ENCODE results near the gene PCSK6.
"Not testable (repeated sequence)": the region's sequence is repeated elsewhere in the genome, so short reads cannot be mapped to it uniquely, and the experiment has no call there.

The PCSK6 gene

DNA sequence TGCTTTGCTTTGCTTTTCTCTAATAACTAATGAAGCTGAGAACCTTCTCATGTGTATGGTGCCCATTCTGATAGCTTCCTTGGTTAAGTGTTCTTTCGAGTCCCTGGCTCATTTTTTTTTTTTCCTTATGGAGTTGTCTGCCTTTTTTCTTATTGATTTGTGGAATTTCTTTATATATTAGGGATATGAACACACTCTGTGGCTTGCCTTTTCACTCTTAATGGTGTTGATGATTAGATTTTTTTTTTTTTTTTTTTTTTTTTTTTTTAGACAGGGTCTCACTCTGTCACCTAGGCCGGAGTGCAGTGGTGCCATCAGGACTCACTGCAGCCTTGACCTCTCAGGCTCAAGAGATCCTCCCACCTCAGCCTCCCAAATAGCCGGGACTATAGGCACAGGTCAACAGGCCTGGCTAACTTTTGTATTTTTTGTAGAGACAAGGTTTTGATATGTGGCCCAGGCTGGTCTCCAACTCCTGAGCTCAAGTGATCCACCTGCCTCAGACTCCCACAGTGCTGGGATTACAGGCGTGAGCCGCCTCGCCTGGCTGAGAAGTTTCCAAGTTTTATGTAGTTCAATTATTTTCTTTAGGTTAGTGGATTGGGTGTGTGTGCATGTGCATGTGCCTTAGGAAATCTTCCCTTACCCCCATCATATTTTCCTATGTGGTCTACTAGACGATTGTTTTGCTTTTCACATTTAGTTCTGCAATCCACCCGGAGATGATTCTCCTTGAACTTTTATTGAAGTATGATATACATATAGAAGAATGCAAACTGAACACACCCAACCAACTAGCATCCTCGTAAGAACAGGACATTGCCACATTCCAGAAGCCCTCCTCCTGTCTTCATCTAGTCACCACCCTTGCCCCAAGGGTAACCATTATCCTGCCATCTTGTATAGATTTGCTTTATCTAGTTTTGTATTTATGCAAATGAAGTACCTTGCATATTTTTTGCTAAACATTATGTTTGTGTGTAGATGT, 192.8 kb downstream of the PCSK6 start:
- no peak for DNase-seq

- DNase-seq: no peak
These were observed 193.8 kb downstream of the PCSK6 start for GRCh38 chr15:101295607-101296161.

- DNase-seq: peak; percentile 97
These were observed 194.5 kb downstream of the PCSK6 start, which contains the start of gene SNRPA1 for GRCh38 chr15:101294731-101295606. TSS of gene SNRPA1 (minus strand) at chr15:101295248. CDS start at chr15:101295178, 70 bp downstream.

DNA sequence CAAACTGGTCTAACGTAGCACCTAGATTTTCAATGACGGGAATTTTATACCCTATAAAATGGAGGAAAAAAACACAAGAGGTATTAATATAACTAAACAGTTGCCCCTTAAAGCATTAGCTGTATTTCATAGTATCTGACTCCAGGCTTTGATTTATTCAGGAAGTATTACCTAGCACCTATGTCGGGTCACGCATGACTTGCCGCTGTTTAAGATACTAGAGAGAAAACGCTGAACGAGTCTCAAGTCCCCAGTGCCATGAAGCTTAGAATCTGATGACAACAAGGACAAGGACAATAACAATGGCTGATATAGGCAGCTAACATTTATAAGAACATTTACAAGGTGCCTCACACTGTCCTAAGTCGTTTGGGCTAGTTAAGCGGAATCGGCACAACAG, 196.4 kb downstream of the PCSK6 start:
- no peak for DNase-seq

- no peak for DNase-seq
These were observed 200.5 kb downstream of the PCSK6 start for GRCh38 chr15:101288905-101289513.

- DNase-seq: not testable (repeated sequence)
These were observed 202.2 kb downstream of the PCSK6 start for GRCh38 chr15:101287342-101287741.

GRCh38 chr15:101286471-101287114, 202.9 kb downstream of the PCSK6 start:
- no peak for DNase-seq

- no peak for DNase-seq
These were observed 205.6 kb downstream of the PCSK6 start for GRCh38 chr15:101283931-101284330.

GRCh38 chr15:101280007-101280406, 209.5 kb downstream of the PCSK6 start:
- DNase-seq: no peak

DNA sequence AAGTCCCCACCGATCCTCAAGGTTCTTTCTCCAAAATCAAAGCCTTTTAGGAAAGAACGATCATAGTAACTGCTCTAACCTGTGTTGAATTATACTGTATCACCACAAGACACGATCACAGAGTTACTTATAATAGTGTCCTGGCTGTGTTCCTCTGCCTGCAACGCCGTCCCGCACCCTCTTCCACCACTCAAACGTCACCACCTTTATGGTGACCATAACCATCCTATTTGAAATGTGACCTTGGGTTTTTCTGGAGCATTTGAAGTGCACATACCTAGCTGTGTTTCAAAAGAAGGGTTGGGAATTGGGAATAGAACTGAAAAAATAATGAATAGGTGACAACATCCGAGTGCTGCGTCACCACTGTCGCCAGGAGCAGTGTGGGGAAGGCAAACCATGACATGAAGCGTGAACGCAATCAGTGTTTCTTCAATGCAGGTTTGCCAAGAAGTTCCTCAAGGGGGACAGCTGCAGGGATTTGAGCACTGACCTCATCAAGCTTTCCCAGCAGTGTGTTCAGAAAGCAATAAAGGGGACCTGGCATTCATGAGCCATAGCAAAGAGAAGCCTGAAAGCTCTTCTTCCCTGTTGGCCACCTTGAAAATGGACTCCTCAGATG, 211.5 kb downstream of the PCSK6 start:
- DNase-seq: no peak

DNA sequence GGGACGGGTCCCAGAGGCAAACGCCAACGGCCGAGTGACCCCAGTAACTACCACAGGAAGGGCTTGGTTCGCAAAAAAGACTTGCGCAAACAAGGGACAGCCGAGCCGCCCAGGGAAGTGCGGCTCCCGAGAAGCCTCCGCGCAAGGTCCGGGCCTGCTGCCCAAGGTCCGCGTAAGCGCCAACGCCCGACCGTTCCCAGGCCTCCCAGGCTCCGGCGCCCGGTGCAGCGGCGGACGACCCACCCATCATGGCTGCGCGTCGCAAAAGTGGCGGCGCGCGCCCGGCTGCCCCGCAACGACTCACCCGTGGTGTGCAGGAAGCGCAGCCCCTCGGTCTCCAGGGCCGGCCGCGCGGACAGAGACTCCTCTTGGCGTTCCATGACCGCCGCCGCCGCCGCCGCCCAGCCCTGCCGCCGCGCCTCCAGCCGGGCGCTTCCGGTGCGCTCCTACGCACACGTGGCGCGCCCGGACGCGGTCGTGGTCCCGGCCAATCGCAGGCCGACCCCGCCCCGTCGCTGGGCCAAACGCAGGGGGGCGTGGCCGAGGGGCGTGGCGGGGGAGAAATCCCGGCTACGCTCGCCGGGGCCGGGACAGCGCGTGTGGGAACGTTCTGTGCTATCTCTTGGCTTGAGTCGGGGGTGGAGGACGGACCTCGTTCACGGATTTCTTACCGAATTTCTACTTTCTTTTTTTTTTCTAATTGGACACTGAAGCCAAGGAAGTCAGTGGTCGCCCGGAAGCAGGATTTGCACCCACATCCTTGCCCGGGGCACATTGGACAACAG, 212.3 kb downstream of the PCSK6 start, which contains the start of gene SELENOS:
Gene SELENOS, minus strand, starts transcription at position 448 of the 785 bp plus-strand sequence. Its CDS starts 68 bp downstream, at position 380.
- peak; percentile 83 for DNase-seq

DNA sequence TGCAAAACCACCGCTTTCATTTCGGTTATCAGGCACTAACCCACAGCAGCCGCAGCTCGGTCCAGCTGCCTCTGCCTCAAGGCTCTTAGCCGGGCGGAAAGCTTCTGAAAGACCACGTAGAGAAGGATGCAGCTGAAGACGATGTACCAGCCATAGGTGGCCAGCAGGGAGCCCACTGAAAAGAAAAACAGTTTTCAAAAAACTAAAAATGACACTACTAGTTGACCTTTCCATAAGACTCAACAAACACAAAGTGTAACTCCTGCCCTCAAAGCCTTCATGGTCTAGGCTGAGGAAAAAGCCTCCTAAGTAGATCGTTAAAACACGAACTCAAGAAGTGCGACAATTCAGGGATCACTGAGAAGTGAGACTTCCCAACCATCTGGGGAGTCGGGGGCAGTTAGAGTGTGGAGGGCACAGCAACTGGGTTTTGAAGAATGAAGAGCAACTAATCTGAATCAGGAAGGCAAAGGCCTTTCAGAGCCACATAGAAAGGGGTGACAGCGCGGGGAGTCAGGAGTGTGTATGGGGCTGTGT, 212.9 kb downstream of the PCSK6 start:
- no peak for DNase-seq

- DNase-seq: no peak
These were observed 214.5 kb downstream of the PCSK6 start for GRCh38 chr15:101275018-101275417.

DNA sequence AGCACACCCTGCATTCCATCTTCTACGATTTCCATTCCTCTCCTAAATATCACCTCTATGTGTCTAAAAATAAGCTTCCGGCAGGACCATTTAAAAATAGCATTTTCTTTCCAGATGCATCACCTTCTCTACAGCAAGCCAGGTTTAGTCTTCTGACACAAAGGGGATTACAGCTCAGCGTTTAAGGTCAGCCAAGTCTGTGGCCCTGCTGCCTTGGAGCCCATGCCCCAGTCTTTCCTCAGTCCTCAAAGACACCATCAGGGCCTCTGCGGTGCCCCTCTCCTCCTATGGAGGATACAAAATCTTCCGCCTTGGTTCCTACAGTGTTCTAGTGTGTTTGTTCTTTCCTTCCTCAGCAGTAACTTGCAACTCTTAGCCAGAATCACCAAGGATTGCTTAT, 216.0 kb downstream of the PCSK6 start:
- no peak for DNase-seq

GRCh38 chr15:101272584-101272983, 216.9 kb downstream of the PCSK6 start:
- no peak for DNase-seq

GRCh38 chr15:101269479-101270223, 219.9 kb downstream of the PCSK6 start:
- no peak for DNase-seq

- no peak for DNase-seq
These were observed 222.0 kb downstream of the PCSK6 start for GRCh38 chr15:101267320-101268104.

DNA sequence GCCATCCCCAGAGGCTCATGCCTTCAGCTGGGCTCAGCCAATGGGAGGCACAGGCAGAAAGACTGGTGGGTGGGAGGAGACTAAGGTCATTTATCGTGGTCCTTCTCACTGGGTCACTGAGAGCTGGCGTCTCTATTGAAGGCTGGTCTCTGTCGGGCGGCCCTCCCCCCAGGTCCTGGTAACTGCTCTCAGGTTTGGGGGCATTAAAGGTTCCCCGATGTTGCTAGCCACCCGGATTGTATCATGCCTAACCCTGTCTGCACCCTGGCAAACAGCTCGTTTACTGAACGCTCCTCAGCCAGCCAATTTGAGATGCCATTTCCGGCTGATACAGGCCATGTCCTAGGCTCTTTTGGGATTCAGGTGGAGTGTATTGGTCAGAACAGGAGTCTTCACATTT, 222.7 kb downstream of the PCSK6 start:
- DNase-seq: no peak

- DNase-seq: no peak
These were observed 223.5 kb downstream of the PCSK6 start for GRCh38 chr15:101266034-101266433.
